Measurements from ENCODE around the gene RHO.

GRCh38 chr3:129563850-129564535 lies 35.6 kb downstream of the RHO start:
- TF ChIP-seq ZNF157 (tag by site-specific recombination; IDR thresholded peaks at IDR 0.05) (no peak), ZNF843 (tag by site-specific recombination; IDR thresholded peaks at IDR 0.05) (no peak), ZFP69B (tag by site-specific recombination; IDR thresholded peaks at IDR 0.05) (no peak), CTCF (tag by site-specific recombination; IDR thresholded peaks at IDR 0.05) (no peak), ZNF350 (tag by site-specific recombination; IDR thresholded peaks at IDR 0.05) (no peak), ZNF121 (tag by site-specific recombination; IDR thresholded peaks at IDR 0.05) (no peak), YY1 (tag by site-specific recombination; IDR thresholded peaks at IDR 0.05) (no peak), ZNF2 (tag by site-specific recombination; IDR thresholded peaks at IDR 0.05) (no peak), ZBTB7A (tag by site-specific recombination; IDR thresholded peaks at IDR 0.05; ENCODE audit: low read depth) (no peak), REPIN1 (tag by site-specific recombination; IDR thresholded peaks at IDR 0.05; ENCODE audit: low read depth) (no peak)

All from HEK293 (cell line).